A549 treated with RU486 at 1 μM for 4 hours (cell line): Measurements from ENCODE around the gene TMED5. TPM values are rescaled to one million over a fixed set of nuclear protein-coding genes. Genes with fewer than 3 reads are reported as not detected.

Experiments used
- total RNA-seq: library from RNA; stranded (reverse); fragments of 200-300 nt; extraction: Qiagen RNA extraction; gene quantifications from 5 replicates; pipeline ENCODE4 v1.2.3, GENCODE V29; 2022; ENCODE audit warnings: low read depth

Gene TMED5
- total RNA-seq, result 14.5 to 41.3 TPM (median 37.3 TPM) in 5 replicates

DNA sequence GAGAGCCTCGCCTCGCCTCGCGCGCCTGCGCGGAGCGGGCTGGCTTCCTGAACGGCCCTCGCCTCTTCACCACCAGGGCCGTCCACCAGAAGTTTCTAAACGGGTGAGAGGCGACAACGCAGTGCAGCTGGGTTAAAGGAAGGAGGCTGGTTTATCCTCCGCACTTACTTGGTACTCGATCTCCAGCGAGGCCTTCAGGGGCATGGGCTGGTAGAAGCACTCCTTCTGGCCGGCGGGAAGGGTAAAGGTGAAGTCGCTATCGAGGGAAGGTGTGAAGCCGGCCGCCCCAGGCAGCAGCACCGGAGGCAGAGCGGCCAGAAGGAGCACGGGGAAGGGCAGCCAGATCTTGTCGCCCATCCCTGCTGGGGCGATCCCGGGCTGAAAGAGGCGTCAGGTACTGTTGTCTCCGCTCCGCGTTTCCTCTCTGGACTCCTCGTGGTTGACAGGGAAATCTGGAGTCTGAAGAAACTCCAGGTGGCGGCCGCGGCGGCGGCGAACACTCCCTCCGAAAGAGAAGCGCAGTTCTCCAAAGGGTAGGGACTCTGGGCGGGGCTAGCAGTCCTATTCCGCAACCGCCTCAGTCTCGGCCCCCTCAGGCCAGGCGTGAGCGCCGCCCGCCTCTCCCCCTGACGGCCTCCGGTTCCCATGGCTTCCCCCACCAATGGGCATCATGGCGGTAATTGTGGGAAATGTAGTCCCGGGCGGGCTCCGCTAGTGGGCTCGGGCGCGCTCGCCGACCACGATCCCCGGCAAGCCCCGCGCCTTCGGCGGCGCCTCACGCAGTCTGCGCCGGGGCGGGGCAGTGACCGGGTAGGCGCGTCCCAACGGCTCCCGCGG, at the start of gene TMED5:
TMED5 (minus strand) TSS at position 528 of the 837 bp plus-strand sequence; CDS start at position 357, 171 bp downstream.

DNA sequence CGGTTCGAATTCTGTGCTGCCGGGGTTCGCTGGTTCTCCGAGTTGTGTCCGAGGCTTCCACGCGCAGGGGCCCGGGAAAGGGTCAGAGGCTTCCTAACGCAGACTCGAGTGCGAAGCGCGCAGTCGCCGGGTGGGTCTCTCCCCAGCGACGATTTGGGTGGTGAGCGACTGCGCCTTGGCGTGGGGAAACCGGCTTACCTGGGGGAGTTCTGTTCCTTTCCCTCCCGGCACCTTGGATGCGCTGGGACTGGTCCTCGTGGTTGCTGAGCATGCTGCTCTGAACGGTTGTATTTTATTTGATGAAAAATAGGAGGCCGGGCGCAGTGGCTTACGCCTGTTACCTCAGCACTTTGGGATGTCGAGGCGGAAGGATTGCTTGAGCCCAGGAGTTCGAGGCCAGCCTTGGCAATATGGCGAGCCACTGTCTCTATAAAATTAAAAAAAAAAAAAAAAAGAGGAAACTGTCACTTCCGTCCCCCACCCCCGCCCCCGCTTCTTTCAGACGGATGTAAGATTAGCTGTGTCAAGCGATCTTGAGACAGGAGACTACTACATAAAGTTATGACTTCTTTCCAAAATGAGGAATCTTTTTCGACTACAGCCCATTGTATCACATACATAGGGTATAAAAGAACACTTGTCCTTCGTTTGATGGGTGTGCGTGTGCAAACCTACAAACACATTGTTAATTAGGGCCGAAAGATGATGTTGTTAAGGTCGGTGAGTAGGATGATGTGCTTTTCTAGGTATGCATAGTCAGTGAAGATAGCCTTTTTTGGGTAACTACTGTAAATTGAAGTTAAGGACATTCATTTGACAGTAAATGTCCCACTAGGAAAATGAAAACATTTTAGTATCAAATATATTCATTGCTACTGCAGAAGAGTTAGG, 755 bp upstream of the TMED5 start, which contains the start of gene CCDC18:
CCDC18 (plus strand) TSS at position 2 of the 891 bp plus-strand sequence. CDS start 2,638 bp downstream, outside the sequence.

Other genes with a start within 250 kb of the TMED5 start
- gene DIPK1A, start 219.0 kb downstream of the TMED5 start, total RNA-seq, result 4.0 to 10.7 TPM (median 9.7 TPM) in 5 replicates
- 10.4 to 17.1 TPM (median 12.3 TPM) in 5 replicates for gene MTF2, start 101.1 kb downstream of the TMED5 start, total RNA-seq
- 5.0 to 8.8 TPM (median 5.4 TPM) in 5 replicates for gene CCDC18, start 311 bp upstream of the TMED5 start, total RNA-seq
- gene DR1, start 165.5 kb upstream of the TMED5 start, total RNA-seq, result 25.8 to 38.7 TPM (median 35.1 TPM) in 5 replicates